SW 1271 (cell line): ENCODE measurements around the gene C13orf46.

Experiments used
- DNase-seq, 2 experiments: peaks; one replicate each; lab custom pipeline; 2025; lab: John Stamatoyannopoulos, UW

Gene C13orf46

DNA sequence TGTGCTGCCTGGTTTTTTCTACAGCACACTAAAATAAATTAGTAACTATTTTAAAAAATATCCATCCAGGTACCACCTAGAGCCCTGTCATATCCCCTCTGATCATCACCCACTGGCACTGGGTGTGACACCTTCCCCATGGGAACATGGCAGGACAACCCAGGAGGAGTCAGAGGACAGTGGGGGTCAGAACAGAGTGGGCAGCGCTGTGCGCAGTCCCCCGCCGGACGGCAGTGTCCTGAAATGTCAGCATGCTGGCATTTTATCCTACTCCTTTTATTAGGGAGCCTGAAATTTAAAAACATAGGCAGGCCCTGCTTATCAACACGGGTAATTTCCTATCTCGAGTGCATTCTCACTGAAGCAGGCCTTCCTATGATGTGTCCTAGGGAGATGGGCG is 67.9 kb downstream of the C13orf46 start:
- DNase-seq = no peak

DNA sequence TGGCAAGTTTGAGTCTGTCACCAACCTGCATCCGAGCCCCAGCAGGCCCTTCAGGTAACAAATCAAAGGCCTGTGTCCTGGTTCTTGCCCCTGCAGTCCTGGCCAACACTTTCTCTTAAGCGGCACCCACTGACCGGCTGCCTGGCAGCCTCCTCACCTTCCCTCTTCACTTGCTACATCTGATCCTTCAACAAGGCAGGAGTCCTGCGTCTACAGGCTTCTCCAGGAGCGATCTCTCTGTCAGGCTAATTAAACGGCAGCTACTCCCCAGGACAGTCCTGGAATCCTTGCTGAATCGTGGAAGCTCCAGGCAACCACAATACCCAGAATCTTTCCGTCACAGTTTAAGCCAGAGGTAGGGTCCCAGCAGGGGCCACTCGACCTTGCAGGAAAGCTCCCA is 68.9 kb downstream of the C13orf46 start:
- no peak for DNase-seq

DNA sequence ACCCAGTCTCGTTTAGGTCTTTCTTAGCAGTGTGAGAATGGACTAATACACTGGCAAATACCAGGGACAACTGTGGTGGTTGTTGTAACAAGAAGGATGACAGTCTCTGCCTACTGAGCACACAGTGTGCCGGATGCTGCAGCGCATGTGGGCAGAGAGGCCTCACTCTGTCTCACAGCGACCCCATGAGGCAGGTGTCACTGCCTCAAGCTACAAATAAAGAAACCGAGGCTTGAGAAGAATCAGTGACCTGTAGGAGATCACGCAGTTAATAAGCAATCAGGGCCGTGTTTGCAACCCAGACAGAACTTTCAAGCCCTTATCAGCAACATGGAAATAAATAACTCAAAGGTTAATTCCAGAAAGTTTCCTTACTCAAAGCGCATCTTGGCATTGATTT is 69.5 kb downstream of the C13orf46 start:
- DNase-seq = no peak

DNA sequence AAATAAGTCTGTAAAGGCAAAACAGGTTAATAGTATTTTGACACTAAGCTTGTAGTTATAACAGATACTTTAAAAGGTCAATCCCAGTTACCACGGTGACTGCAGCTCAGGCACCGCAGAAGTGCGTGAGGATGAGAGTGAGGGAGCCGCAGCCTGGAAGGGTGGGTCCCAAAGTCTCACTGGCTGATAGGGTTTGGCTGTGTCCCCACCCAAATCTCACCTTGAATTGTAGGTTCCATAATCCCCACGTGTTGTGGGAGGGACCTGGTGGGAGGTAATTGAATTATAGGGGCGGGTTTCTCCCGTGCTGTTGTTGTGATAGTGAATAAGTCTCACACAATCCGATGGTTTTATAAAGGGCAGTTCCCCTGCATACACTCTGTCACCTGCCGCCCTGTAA is 70.0 kb downstream of the C13orf46 start:
- DNase-seq = no peak
